ENCODE measurements around the gene CDH13.

CDH13 gene

DNA sequence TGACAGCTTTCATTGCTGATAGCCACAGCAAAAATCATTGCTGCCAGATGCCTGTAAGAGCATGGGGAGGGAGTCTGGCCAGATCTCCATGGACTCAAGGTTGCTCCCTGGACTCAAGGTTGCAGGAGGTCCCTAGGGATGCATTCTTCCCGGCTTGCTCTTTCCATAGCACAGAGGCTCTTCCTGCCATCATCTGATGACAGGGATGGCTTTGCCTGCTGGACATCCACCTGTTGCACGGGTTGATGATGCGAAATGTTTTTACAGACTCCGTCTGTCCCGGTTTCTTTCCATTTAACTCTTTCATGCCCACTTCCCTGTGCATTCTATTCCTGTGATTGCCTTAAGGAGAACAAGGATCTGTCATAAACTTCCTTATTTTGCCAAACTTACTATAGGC lies 1065.5 kb downstream of the CDH13 start:
- no peaks in the 10 kb centered on the region for H4K20me1 ChIP-seq (ENCODE audit: insufficient read depth, low read length)
- H3K4me2 ChIP-seq (ENCODE audit: insufficient read depth, low read length), result no peak overlapping the region
- H3K79me2 ChIP-seq (ENCODE audit: insufficient read depth, low read length), result no peaks in the 10 kb centered on the region
- H3K36me3 ChIP-seq (ENCODE audit: insufficient read depth, low read length), result no peaks in the 10 kb centered on the region
- no peaks in the 10 kb centered on the region for H3K4me1 ChIP-seq (ENCODE audit: insufficient read depth, low read length)
- no peak overlapping the region for H3K9ac ChIP-seq (ENCODE audit: low read depth, low read length)
- H3K9me3 ChIP-seq (ENCODE audit: insufficient read depth, low read length, severe bottlenecking), result no peaks in the 10 kb centered on the region
- H3K4me3 ChIP-seq (ENCODE audit: low read depth in 1 of 2, low read length in 2 of 2), result no peak overlapping the region
- DNase-seq (no peak), ATAC-seq (ENCODE audit: insufficient read depth, low read depth) (no peak)
- H3K27ac ChIP-seq (ENCODE audit: low read length), result no peak overlapping the region
- TF ChIP-seq, protein P1, sequence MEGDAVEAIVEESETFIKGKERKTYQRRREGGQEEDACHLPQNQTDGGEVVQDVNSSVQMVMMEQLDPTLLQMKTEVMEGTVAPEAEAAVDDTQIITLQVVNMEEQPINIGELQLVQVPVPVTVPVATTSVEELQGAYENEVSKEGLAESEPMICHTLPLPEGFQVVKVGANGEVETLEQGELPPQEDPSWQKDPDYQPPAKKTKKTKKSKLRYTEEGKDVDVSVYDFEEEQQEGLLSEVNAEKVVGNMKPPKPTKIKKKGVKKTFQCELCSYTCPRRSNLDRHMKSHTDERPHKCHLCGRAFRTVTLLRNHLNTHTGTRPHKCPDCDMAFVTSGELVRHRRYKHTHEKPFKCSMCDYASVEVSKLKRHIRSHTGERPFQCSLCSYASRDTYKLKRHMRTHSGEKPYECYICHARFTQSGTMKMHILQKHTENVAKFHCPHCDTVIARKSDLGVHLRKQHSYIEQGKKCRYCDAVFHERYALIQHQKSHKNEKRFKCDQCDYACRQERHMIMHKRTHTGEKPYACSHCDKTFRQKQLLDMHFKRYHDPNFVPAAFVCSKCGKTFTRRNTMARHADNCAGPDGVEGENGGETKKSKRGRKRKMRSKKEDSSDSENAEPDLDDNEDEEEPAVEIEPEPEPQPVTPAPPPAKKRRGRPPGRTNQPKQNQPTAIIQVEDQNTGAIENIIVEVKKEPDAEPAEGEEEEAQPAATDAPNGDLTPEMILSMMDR (IDR thresholded peaks at IDR 0.05; ENCODE audit: borderline replicate concordance, extremely low read depth, low read length, poor library complexity, severe bottlenecking), result no peak
- H2AFZ ChIP-seq (ENCODE audit: low read depth, low read length), result no peak overlapping the region
- no peaks in the 10 kb centered on the region for H3K27me3 ChIP-seq (ENCODE audit: insufficient read depth, low read length, poor library complexity)

DNA sequence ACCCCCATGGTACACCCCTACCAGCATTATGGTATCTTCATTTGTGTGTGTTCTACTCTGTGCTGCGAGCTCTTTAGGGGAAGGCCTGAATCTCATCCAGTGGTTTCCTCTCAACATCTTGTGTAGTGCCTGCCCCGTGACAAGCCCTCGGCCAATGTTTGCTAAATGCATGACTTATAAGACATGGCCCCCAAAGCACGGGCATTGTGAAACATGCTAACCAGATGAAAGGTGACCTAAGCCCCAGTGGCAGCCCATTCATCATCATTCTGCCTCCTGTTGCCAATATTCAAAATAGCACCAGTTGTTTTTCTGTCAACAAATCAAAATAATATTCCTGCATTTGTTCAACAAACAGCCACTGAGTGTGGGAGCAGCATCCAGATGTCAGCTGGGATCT lies 1072.2 kb downstream of the CDH13 start:
- no peak overlapping the region for H3K9ac ChIP-seq (ENCODE audit: low read depth, low read length)
- H3K79me2 ChIP-seq (ENCODE audit: insufficient read depth, low read length), result no peaks in the 10 kb centered on the region
- H3K27me3 ChIP-seq (ENCODE audit: insufficient read depth, low read length, poor library complexity), result no peaks in the 10 kb centered on the region
- no peak overlapping the region for H3K27ac ChIP-seq (ENCODE audit: low read length)
- H3K4me2 ChIP-seq (ENCODE audit: insufficient read depth, low read length), result no peak overlapping the region
- peaks cover 2% of the 10 kb centered on the region; the same call in 1 of the 2 replicates for H4K20me1 ChIP-seq (ENCODE audit: insufficient read depth, low read length)
- ATAC-seq (ENCODE audit: insufficient read depth, low read depth) (no peak), DNase-seq (no peak)
- H3K9me3 ChIP-seq (ENCODE audit: insufficient read depth, low read length, severe bottlenecking), result no peaks in the 10 kb centered on the region
- no peak for TF ChIP-seq EZH2 (IDR thresholded peaks at IDR 0.05; ENCODE audit: borderline replicate concordance, low read depth, low read length, severe bottlenecking)
- no peaks in the 10 kb centered on the region for H3K4me1 ChIP-seq (ENCODE audit: insufficient read depth, low read length)
- no peak overlapping the region for H2AFZ ChIP-seq (ENCODE audit: low read depth, low read length)
- H3K36me3 ChIP-seq (ENCODE audit: insufficient read depth, low read length), result no peaks in the 10 kb centered on the region
- no peak overlapping the region for H3K4me3 ChIP-seq (ENCODE audit: low read depth in 1 of 2, low read length in 2 of 2)

DNA sequence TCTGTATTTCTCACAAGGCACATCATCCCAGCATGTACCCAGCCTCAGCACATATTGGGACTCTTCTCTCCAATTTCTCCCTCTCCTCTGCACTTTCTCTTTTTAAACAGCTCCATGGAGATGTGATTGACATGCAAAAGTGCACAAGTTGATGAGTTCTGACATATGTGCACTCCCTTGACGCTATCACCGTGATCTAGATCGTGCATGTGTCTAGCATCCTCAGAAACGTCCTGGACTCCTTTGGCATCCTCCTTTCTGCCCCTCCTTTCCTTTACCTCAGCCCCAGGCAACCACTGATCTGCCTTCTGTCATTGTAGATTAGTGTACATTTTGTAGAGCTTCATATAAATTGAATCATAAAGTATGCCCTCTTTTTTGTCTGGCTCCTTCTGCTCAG lies 1073.0 kb downstream of the CDH13 start:
- H3K9ac ChIP-seq (ENCODE audit: low read depth, low read length), result no peak overlapping the region
- H4K20me1 ChIP-seq (ENCODE audit: insufficient read depth, low read length), result peaks cover 2% of the 10 kb centered on the region; the same call in 1 of the 2 replicates
- H3K36me3 ChIP-seq (ENCODE audit: insufficient read depth, low read length), result no peaks in the 10 kb centered on the region
- ATAC-seq (ENCODE audit: insufficient read depth, low read depth), result no peak
- no peaks in the 10 kb centered on the region for H3K79me2 ChIP-seq (ENCODE audit: insufficient read depth, low read length)
- no peaks in the 10 kb centered on the region for H3K4me1 ChIP-seq (ENCODE audit: insufficient read depth, low read length)
- no peaks in the 10 kb centered on the region for H3K27me3 ChIP-seq (ENCODE audit: insufficient read depth, low read length, poor library complexity)
- TF ChIP-seq, protein P1 (IDR thresholded peaks at IDR 0.05; ENCODE audit: borderline replicate concordance, extremely low read depth, low read length, poor library complexity, severe bottlenecking), result no peak
- no peak for TF ChIP-seq EZH2 (IDR thresholded peaks at IDR 0.05; ENCODE audit: borderline replicate concordance, low read depth, low read length, severe bottlenecking)
- no peaks in the 10 kb centered on the region for H3K9me3 ChIP-seq (ENCODE audit: insufficient read depth, low read length, severe bottlenecking)
- no peak for DNase-seq
- no peak overlapping the region for H3K4me3 ChIP-seq (ENCODE audit: low read depth in 1 of 2, low read length in 2 of 2)
- H2AFZ ChIP-seq (ENCODE audit: low read depth, low read length), result no peak overlapping the region
- H3K4me2 ChIP-seq (ENCODE audit: insufficient read depth, low read length), result no peak overlapping the region
- H3K27ac ChIP-seq (ENCODE audit: low read length), result no peak overlapping the region

DNA sequence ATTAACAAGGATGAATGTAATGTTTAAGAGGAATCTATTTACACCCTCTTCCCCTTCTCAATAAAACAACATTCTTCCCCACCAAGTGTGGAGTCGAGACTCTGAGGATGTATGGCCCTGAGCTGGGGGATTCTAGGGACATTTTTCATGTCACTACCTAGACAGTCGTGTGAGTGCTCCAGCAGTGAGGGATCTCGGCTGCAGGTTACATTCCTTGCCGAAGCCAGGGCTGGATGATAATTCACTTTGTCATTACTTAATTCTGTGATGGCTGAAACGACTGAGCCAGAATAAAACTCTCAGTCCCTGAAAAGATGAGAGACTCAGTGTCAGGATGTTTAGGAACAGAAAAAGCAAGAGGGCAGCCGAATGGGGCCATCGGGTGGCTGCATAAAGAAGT lies 1074.1 kb downstream of the CDH13 start:
- Histone ChIP-seq H3K9ac (ENCODE audit: low read depth, low read length) (no peak overlapping the region), H3K27me3 (ENCODE audit: insufficient read depth, low read length, poor library complexity) (no peaks in the 10 kb centered on the region), H3K79me2 (ENCODE audit: insufficient read depth, low read length) (no peaks in the 10 kb centered on the region), H3K9me3 (ENCODE audit: insufficient read depth, low read length, severe bottlenecking) (no peaks in the 10 kb centered on the region), H3K27ac (ENCODE audit: low read length) (no peak overlapping the region), H3K4me1 (ENCODE audit: insufficient read depth, low read length) (no peaks in the 10 kb centered on the region), H2AFZ (ENCODE audit: low read depth, low read length) (no peak overlapping the region), H3K4me2 (ENCODE audit: insufficient read depth, low read length) (no peak overlapping the region), H3K4me3 (ENCODE audit: low read depth in 1 of 2, low read length in 2 of 2) (no peak overlapping the region), H3K36me3 (ENCODE audit: insufficient read depth, low read length) (no peaks in the 10 kb centered on the region), H4K20me1 (ENCODE audit: insufficient read depth, low read length) (peaks cover 2% of the 10 kb centered on the region; the same call in 1 of the 2 replicates)
- DNase-seq, result no peak
- no peak for TF ChIP-seq EZH2 (IDR thresholded peaks at IDR 0.05; ENCODE audit: borderline replicate concordance, low read depth, low read length, severe bottlenecking)
- TF ChIP-seq, protein P1 (IDR thresholded peaks at IDR 0.05; ENCODE audit: borderline replicate concordance, extremely low read depth, low read length, poor library complexity, severe bottlenecking), result no peak
- no peak for ATAC-seq (ENCODE audit: insufficient read depth, low read depth)
